Measurements from ENCODE around the gene RPL28. TPM values are rescaled to one million over a fixed set of nuclear protein-coding genes. Genes with fewer than 3 reads are reported as not detected.

The RPL28 gene
- total and polyA plus RNA-seq, 11 donors = 196 to 1,391 (median 607) TPM

- Histone ChIP-seq H3K4me3 (no peak overlapping the region), H3K27me3 (peaks cover 0 to 32% (median 9%) of the 10 kb centered on the region in 9 donors), H3K27ac (no peak overlapping the region), H3K9me3 (no peaks in the 10 kb centered on the region), H3K36me3 (no peaks in the 10 kb centered on the region), H3K4me1 (no peaks in the 10 kb centered on the region)
- ATAC-seq = no peak
- no peak for TF ChIP-seq CTCF (IDR thresholded peaks at IDR 0.05)
- TF ChIP-seq POLR2A (IDR thresholded peaks at IDR 0.05) = no peak
- 65 to 76% (median 73%) methylated on average over 2 of the region's 2 CpGs for WGBS, 4 donors
- intact Hi-C loops (cut with DNase I) = no loop called here
- no peak for DNase-seq
These were observed 40.3 kb downstream of the RPL28 start for GRCh38 chr19:55426042-55426441.

GRCh38 chr19:55431183-55431582, 45.5 kb downstream of the RPL28 start:
- no peak for TF ChIP-seq CTCF (IDR thresholded peaks at IDR 0.05)
- TF ChIP-seq POLR2A (IDR thresholded peaks at IDR 0.05) = no peak

GRCh38 chr19:55432241-55432959, 46.7 kb downstream of the RPL28 start:
- Histone ChIP-seq H3K27ac (no peak overlapping the region), H3K4me1 (peaks cover 0 to 6% (median 0%) of the 10 kb centered on the region in 12 donors), H3K27me3 (peaks cover 28 to 71% (median 41%) of the 10 kb centered on the region in 9 donors), H3K9me3 (no peaks in the 10 kb centered on the region), H3K36me3 (no peaks in the 10 kb centered on the region), H3K4me3 (no peak overlapping the region)
- WGBS, 4 donors = 85 to 90% (median 88%) methylated on average over 14 of the region's 14 CpGs
- no peak for ATAC-seq
- intact Hi-C loops (cut with DNase I) = no loop called here
- DNase-seq = no peak
- TF ChIP-seq CTCF (IDR thresholded peaks at IDR 0.05) = no peak
- no peak for TF ChIP-seq POLR2A (IDR thresholded peaks at IDR 0.05)

More at GRCh38 chr19:55431183-55431582, 45.5 kb downstream of the RPL28 start:
- no peak overlapping the region for H3K27ac ChIP-seq
- H3K9me3 ChIP-seq = no peaks in the 10 kb centered on the region
- peaks cover 27 to 60% (median 38%) of the 10 kb centered on the region in 9 donors for H3K27me3 ChIP-seq
- DNase-seq (no peak), ATAC-seq (no peak)
- no peaks in the 10 kb centered on the region for H3K36me3 ChIP-seq
- 77 to 92% (median 90%) methylated on average over 1 of the region's 1 CpG for WGBS, 4 donors
- intact Hi-C loops (cut with DNase I) = no loop called here
- peaks cover 0 to 6% (median 0%) of the 10 kb centered on the region in 12 donors for H3K4me1 ChIP-seq
- no peak overlapping the region for H3K4me3 ChIP-seq

GRCh38 chr19:55433292-55433691, 47.6 kb downstream of the RPL28 start:
- WGBS, 4 donors = 5 to 20% (median 11%) methylated on average over 4 to 48 of the region's 48 CpGs
- intact Hi-C loops (cut with DNase I) = no loop called here
- Histone ChIP-seq H3K27me3 (peaks cover 36 to 73% (median 44%) of the 10 kb centered on the region in 9 donors), H3K27ac (no peak overlapping the region), H3K4me3 (no peak overlapping the region), H3K36me3 (no peaks in the 10 kb centered on the region), H3K4me1 (peaks cover 0 to 6% (median 0%) of the 10 kb centered on the region in 12 donors), H3K9me3 (no peaks in the 10 kb centered on the region)
- TF ChIP-seq POLR2A (IDR thresholded peaks at IDR 0.05) (no peak), CTCF (IDR thresholded peaks at IDR 0.05) (no peak)
- ATAC-seq (no peak), DNase-seq (no peak)
